DMS114 treated with DMSO at 0.1 percent for 48 hours (cell line): Measurements from ENCODE around the gene SPRTN.

Experiments used
- DNase-seq: peaks from one replicate; lab custom pipeline; 2025; ENCODE audit not compliant: unreplicated experiment; lab: John Stamatoyannopoulos, UW

SPRTN gene

DNA sequence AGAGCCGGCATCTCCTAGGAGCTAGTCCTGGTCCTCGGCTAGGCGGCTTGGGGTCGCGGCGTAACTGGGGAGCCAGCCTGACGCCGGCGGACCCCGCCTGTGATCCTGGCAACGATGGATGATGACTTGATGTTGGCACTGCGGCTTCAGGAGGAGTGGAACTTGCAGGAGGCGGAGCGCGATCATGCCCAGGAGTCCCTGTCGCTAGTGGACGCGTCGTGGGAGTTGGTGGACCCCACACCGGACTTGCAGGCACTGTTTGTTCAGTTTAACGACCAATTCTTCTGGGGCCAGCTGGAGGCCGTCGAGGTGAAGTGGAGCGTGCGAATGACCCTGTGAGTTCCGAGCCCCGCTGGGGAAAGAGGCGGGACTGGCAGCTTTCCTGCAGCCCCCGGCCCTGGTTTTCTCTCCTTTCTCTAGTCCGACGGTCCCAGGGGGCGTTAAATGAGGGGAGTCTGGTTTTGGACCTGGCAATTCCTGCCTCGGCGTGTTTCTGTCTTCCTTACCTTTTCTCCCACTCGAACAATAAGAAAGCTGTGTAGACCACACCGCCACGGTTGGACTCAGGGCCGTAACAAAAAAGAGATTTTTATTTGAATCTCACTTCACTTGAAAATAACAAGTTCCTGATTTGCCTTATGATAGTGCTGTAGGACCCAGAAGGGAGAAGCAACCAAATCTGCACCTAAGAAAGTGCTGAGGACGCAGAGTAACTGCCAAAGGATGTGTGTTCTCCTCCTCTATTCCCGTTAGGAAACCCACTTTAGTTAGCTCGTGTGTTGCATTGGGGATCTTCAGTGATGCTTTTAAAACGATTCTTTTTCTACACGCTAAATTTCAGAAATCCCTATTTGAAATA is at the start of gene SPRTN:
TSS of gene SPRTN (plus strand) at position 24 of the 859 bp plus-strand sequence. CDS start at position 115, 91 bp downstream.
- no peak for DNase-seq

DNA sequence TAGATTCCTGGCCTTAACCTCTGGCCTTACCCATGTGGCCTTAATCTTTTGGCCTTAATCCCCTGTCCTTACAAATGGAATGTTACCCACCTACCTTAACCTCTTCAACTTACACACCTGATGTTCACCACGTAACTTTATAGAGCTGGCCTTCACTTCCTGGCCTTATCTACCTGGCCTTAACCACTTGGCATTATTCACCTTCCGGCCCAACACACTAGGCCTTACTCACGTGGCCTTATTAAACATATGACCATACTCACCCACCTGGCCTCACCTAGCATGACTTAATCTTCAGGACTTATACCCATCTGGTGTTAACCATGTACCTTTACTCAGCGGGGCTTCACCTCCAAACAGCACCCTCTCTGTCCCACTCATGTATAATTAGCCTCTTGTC is 42.2 kb upstream of the SPRTN start:
- no peak for DNase-seq

DNA sequence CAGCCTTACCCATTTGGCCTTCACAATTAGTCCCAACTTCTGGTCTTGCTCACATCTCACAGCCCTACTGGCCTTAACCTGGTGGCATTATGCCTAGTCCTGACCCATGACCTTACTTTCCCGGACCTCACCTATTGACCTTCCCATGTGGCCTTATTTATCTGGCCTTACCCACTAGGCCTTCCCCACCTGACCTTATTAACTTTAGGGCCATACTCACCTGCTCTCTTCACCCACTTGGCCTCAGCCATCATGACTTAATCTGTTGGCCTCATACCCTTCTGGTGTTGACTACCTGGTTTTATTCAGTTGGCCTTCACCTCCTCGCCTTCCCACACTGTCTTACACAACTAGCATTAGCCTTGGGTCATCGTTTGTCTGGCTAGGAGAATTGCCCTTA is 36.1 kb upstream of the SPRTN start:
- DNase-seq = no peak

GRCh38 chr1:231310391-231310934 is 27.6 kb upstream of the SPRTN start:
- DNase-seq = no peak

- no peak for DNase-seq
Observed at GRCh38 chr1:231311720-231312431, 26.2 kb upstream of the SPRTN start.

GRCh38 chr1:231312432-231312788 is 25.7 kb upstream of the SPRTN start:
- DNase-seq = no peak

DNA sequence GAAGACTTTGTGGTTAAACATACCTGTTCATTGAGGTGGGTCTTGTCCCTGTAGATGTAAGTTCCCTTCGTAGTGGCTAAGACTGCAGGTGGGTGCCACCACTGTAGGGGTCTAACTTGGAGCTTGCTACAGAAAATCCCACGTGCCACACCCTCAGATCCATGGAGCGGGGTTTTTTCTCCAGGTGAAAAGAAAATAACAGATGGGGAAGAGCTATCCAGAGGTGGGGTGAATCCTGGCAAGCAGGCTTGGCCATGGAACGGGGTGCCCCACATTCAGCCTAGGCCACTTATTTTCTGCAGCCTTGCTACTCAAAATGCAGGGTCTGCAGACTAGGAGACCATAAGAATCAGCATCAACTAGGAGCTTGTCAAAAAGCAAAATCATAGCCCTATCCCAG is 24.4 kb upstream of the SPRTN start:
- no peak for DNase-seq

DNA sequence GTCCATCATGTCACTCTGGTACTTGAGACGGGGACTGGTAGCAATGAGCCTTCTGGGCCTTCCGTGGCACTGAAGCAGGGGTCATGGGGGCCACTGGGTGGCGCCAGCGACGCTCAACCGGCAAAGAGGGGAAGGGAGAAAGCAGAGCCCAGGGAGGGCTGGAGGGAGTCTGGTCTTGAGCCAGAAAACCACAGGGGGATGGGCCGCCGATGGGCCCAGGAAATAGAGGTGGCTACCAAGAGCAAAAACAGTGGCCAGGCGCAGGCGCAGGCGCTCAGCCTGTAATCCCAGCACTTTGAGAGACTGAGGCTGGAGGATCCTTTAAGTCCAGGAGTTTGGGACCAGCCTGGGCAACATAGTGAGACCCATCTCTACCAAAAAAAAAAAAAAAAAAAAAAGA is 22.2 kb upstream of the SPRTN start:
- no peak for DNase-seq

GRCh38 chr1:231317306-231318014 is 20.6 kb upstream of the SPRTN start:
- no peak for DNase-seq

DNA sequence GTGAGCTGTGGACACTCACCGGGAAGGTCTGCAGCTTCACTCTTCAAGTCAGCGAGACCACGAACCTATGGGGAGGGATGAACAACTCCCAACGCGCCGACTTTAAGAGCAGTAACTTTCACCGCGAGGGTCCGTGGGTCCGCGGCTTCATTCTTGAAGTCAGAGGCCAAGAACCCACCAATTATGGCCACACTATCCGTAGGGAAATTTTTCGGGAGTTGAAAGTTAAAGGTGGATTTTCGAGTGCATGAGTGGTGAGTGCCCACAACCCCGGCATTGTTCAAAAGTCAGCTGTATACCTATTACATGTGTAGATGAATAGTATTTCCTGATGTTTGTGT is 20.1 kb upstream of the SPRTN start:
- DNase-seq = no peak

DNA sequence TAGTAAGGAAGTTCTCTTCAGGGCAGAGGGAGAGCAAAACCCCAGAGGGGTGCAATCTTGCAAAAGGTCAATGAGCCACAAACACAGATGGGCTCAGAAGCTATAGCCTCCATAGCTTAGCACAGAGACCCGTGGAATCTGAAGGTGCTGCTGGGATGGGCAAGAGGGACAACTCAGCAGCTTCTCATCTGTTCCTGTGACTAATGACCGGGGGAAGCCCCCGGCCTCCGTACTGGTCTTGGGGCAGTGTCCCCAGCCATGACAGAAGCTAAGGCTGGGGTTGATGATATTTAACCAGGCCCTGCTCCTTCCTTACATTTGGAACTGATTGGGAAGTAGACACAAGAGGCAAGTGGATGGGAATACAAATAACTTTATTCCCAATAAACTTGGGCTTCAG is 19.5 kb upstream of the SPRTN start:
- no peak for DNase-seq

- DNase-seq = no peak
Observed at GRCh38 chr1:231319080-231319479, 19.0 kb upstream of the SPRTN start.

- DNase-seq = no peak
Observed at GRCh38 chr1:231322880-231323530, 15.1 kb upstream of the SPRTN start.

DNA sequence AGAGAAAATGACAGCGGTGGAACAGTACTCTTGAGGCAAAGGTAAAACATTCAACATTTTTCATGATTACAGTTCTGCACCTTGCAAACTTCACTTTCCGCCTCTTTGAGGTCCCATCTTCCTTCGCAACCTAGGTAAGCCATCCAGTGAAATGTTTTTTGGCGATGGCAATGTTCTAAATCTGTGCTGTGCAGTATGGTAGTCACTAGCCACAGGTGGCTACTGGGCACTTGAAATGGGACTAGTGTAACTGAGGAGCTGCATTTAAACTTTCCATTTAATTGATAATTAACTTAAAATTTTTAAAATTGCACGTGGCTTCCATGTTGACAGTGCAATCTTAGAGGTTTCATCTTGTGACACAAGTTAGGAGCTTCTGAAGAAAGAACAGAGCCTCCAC is 13.4 kb upstream of the SPRTN start:
- no peak for DNase-seq

- no peak for DNase-seq
Observed at GRCh38 chr1:231326248-231326647, 11.8 kb upstream of the SPRTN start.

- DNase-seq = no peak
Observed at GRCh38 chr1:231327617-231328016, 10.5 kb upstream of the SPRTN start.

GRCh38 chr1:231329483-231329882 is 8.6 kb upstream of the SPRTN start:
- no peak for DNase-seq

DNA sequence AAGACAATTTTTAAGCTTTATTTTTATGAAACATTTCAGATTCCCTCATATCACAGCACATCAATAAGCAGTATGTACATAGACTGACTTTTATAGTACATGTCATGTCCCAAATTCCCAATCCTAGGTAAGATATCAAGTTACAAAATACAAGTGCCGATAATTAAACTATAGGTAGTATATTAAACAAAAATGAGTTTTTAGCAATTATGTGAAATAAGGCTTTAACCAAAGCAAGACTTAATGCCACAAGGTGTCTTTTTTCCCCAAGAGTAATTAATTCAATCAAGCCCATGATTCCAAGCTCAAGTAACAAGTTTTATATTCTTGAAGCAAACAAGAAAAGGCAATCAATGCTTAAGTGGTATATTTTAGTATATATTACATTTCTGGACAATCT is 5.3 kb upstream of the SPRTN start:
- DNase-seq = no peak

- DNase-seq = no peak
Observed at GRCh38 chr1:231334079-231334666, 3.9 kb upstream of the SPRTN start.

DNA sequence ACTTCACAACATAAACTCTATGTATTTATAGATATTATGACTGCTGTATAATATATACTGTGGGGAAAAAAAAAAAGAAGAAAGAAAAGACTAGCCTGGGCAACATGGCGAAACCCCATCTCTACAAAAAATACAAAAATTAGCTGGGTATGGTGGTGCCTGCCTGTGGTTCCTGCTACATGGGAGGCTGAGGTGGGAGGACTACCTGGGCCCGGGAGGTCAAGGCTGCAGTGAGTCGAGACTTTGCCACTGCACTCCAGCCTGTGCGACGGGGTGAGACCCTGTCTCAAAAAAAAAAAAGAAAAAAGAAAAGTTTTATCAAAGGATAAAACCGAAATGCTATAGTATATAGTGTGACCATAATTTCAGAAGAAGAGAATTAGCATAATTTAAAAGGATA is 3.1 kb upstream of the SPRTN start:
- DNase-seq = no peak
